ENCODE measurements around the gene PTTG1IP. TPM values are rescaled to one million over a fixed set of nuclear protein-coding genes. Genes with fewer than 3 reads are reported as not detected.

The PTTG1IP gene
- total and polyA plus RNA-seq, 2 donors (not counting 1 experiment from before 2014, with no cell fraction given) = 30.7 to 58.6 TPM

DNA sequence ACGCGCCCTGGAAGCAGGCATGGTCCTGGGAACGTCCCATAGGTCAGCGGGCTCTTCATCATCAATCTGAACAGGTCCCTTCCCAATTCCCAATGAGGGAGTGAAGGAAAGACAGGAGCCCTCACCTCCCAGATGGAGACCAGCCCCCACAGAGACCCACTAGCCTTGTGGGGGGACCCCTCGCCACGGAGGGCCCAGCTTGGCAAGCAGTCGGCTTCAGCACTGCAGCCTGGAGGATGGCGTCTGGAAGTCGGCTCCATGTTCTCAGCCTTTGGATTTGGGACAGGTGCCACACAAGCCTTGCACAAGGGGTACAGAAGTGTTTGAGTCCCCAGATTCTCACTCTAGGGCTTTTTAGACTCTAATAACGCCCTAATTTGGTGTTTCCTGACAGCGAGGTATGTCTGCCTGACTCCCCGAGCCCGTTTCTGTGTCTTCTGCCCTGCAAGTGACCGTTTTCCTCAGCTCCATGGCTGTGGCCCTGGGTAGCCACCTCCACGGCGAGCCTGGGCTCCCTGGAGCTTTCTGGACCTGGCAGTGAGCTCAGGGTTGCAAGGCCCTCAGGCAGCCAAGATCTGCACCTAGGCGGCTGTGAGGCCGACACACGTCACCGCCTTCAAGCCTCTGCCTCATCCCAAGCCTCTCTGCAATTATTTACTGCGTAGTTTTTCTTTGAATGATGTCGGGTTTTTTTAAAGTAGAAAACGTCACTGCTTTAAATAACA is 30.6 kb downstream of the PTTG1IP start:
- peaks cover 16 to 17% of the 10 kb centered on the region in 2 donors for H3K4me1 ChIP-seq (ENCODE audit: control insufficient read depth in 2 of 2, insufficient read depth in 2 of 2, low read length in 2 of 2)
- no peak overlapping the region for H3K9ac ChIP-seq (ENCODE audit: low read length)
- POLR2A ChIA-PET = no interaction called here
- no peak overlapping the region for H3K27ac Mint-ChIP-seq
- no peaks in the 10 kb centered on the region for H3K79me2 ChIP-seq (ENCODE audit: control insufficient read depth, insufficient read depth, low read length)
- no peak for TF ChIP-seq EZH2 (IDR thresholded peaks at IDR 0.05; ENCODE audit: borderline replicate concordance, insufficient read depth, low read depth, low read length, poor library complexity, severe bottlenecking)
- TF ChIP-seq, protein P1, sequence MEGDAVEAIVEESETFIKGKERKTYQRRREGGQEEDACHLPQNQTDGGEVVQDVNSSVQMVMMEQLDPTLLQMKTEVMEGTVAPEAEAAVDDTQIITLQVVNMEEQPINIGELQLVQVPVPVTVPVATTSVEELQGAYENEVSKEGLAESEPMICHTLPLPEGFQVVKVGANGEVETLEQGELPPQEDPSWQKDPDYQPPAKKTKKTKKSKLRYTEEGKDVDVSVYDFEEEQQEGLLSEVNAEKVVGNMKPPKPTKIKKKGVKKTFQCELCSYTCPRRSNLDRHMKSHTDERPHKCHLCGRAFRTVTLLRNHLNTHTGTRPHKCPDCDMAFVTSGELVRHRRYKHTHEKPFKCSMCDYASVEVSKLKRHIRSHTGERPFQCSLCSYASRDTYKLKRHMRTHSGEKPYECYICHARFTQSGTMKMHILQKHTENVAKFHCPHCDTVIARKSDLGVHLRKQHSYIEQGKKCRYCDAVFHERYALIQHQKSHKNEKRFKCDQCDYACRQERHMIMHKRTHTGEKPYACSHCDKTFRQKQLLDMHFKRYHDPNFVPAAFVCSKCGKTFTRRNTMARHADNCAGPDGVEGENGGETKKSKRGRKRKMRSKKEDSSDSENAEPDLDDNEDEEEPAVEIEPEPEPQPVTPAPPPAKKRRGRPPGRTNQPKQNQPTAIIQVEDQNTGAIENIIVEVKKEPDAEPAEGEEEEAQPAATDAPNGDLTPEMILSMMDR (IDR thresholded peaks at IDR 0.05) = no peak
- H3K4me3 ChIP-seq (ENCODE audit: control extremely low read depth in 1 of 5, extremely low read depth in 1 of 5, insufficient read depth in 1 of 5, low read depth in 2 of 5, low read length in 4 of 5) = no peak overlapping the region
- no peaks in the 10 kb centered on the region for H4K20me1 ChIP-seq (ENCODE audit: control insufficient read depth, insufficient read depth, low read length, poor library complexity, severe bottlenecking)
- no peak overlapping the region for H2AFZ ChIP-seq (ENCODE audit: insufficient read depth, low read depth, low read length, poor library complexity, severe bottlenecking)
- no peaks in the 10 kb centered on the region for H3K9me3 Mint-ChIP-seq (ENCODE audit: insufficient read depth)
- peaks cover 0 to 24% (median 2%) of the 10 kb centered on the region in 4 experiments for H3K27me3 ChIP-seq (replicated peaks in 1 of 4; ENCODE audit: control extremely low read depth in 1 of 4, control insufficient read depth in 3 of 4, insufficient read depth in 4 of 4, low read length in 3 of 4)
- no peak overlapping the region for H3K27ac ChIP-seq (ENCODE audit: low read length in 2 of 2)
- H3K4me2 ChIP-seq (replicated peaks; ENCODE audit: low read depth, low read length, poor library complexity, severe bottlenecking) = no peak overlapping the region
- H3K9me3 ChIP-seq (ENCODE audit: control extremely low read depth in 1 of 3, control insufficient read depth in 2 of 3, insufficient read depth in 1 of 3, low read length in 2 of 3) = no peaks in the 10 kb centered on the region
- peaks cover 18% of the 10 kb centered on the region for H3K4me1 Mint-ChIP-seq
- ATAC-seq (ENCODE audit: low read depth) (no peak), DNase-seq (no peak)
- CTCF ChIA-PET = no interaction called here
- intact Hi-C loops (cut with micrococcal nuclease) = no loop called here
- WGBS (ENCODE audit: insufficient coverage) = 92% methylated on average over 14 of the region's 23 CpGs
- no peaks in the 10 kb centered on the region for H3K36me3 ChIP-seq (replicated peaks in 1 of 2; ENCODE audit: control extremely low read depth in 1 of 2, control insufficient read depth in 1 of 2, extremely low read depth in 1 of 2, insufficient read depth in 2 of 2, low read length in 1 of 2)
- no peak overlapping the region for H3K4me3 Mint-ChIP-seq
- peaks cover 34% of the 10 kb centered on the region for H3K27me3 Mint-ChIP-seq

GRCh38 chr21:44842087-44842486 is 31.4 kb downstream of the PTTG1IP start:
- Histone ChIP-seq H3K27ac (ENCODE audit: low read length in 2 of 2) (no peak overlapping the region), H3K4me3 (ENCODE audit: control extremely low read depth in 1 of 5, extremely low read depth in 1 of 5, insufficient read depth in 1 of 5, low read depth in 2 of 5, low read length in 4 of 5) (no peak overlapping the region), H3K9me3 (ENCODE audit: control extremely low read depth in 1 of 3, control insufficient read depth in 2 of 3, insufficient read depth in 1 of 3, low read length in 2 of 3) (no peaks in the 10 kb centered on the region), H2AFZ (ENCODE audit: insufficient read depth, low read depth, low read length, poor library complexity, severe bottlenecking) (no peak overlapping the region), H3K9ac (ENCODE audit: low read length) (no peak overlapping the region), H4K20me1 (ENCODE audit: control insufficient read depth, insufficient read depth, low read length, poor library complexity, severe bottlenecking) (no peaks in the 10 kb centered on the region), H3K4me2 (replicated peaks; ENCODE audit: low read depth, low read length, poor library complexity, severe bottlenecking) (no peak overlapping the region), H3K4me1 (ENCODE audit: control insufficient read depth in 2 of 2, insufficient read depth in 2 of 2, low read length in 2 of 2) (peaks cover 16 to 17% of the 10 kb centered on the region in 2 donors), H3K36me3 (replicated peaks in 1 of 2; ENCODE audit: control extremely low read depth in 1 of 2, control insufficient read depth in 1 of 2, extremely low read depth in 1 of 2, insufficient read depth in 2 of 2, low read length in 1 of 2) (no peaks in the 10 kb centered on the region), H3K27me3 (replicated peaks in 1 of 4; ENCODE audit: control extremely low read depth in 1 of 4, control insufficient read depth in 3 of 4, insufficient read depth in 4 of 4, low read length in 3 of 4) (peaks cover 0 to 24% (median 2%) of the 10 kb centered on the region in 4 experiments), H3K79me2 (ENCODE audit: control insufficient read depth, insufficient read depth, low read length) (no peaks in the 10 kb centered on the region)
- Mint-ChIP-seq H3K27me3 (peaks cover 34% of the 10 kb centered on the region), H3K4me3 (no peak overlapping the region), H3K9me3 (ENCODE audit: insufficient read depth) (no peaks in the 10 kb centered on the region), H3K4me1 (peaks cover 18% of the 10 kb centered on the region), H3K27ac (no peak overlapping the region)
- TF ChIP-seq, protein P1 (IDR thresholded peaks at IDR 0.05) = no peak
- no peak for TF ChIP-seq EZH2 (IDR thresholded peaks at IDR 0.05; ENCODE audit: borderline replicate concordance, insufficient read depth, low read depth, low read length, poor library complexity, severe bottlenecking)
- ChIA-PET CTCF (no interaction called here), POLR2A (no interaction called here)
- DNase-seq (no peak), ATAC-seq (ENCODE audit: low read depth) (no peak)
- intact Hi-C loops (cut with micrococcal nuclease) = no loop called here
- WGBS (ENCODE audit: insufficient coverage) = 81% methylated on average over 10 of the region's 10 CpGs
